ENCODE results near the gene EIF3B.

Gene EIF3B

GRCh38 chr7:2421943-2422310, 67.3 kb downstream of the EIF3B start:
- no peaks in the 10 kb centered on the region for H3K79me2 ChIP-seq (ENCODE audit: insufficient read depth, low read length)
- no peaks in the 10 kb centered on the region for H3K4me1 ChIP-seq (ENCODE audit: insufficient read depth, low read length, severe bottlenecking)
- H3K27me3 ChIP-seq (ENCODE audit: insufficient read depth, low read length), result peaks cover 6% of the 10 kb centered on the region; the same call in 1 of the 2 replicates
- H3K9me2 ChIP-seq (ENCODE audit: low read depth, low read length), result no peaks in the 10 kb centered on the region
- no peak overlapping the region for H3K9ac ChIP-seq (ENCODE audit: low read length)
- H4K20me1 ChIP-seq (ENCODE audit: insufficient read depth, low read length), result no peaks in the 10 kb centered on the region
- H2AFZ ChIP-seq (ENCODE audit: low read length), result no peak overlapping the region
- no peak overlapping the region for H3K4me2 ChIP-seq (ENCODE audit: low read length)
- no peak for TF ChIP-seq CTCF (IDR thresholded peaks at IDR 0.05; ENCODE audit: low read length)
- TF ChIP-seq EZH2 (IDR thresholded peaks at IDR 0.05; ENCODE audit: borderline replicate concordance, low read length), result no peak
- H3K36me3 ChIP-seq (ENCODE audit: insufficient read depth, low read length), result no peaks in the 10 kb centered on the region
- no peaks in the 10 kb centered on the region for H3K9me3 ChIP-seq (ENCODE audit: low read length)
- H3K4me3 ChIP-seq (ENCODE audit: low read depth, low read length, poor library complexity, severe bottlenecking), result no peak overlapping the region
- H3F3A ChIP-seq (ENCODE audit: insufficient read depth, low read length), result no peaks in the 10 kb centered on the region
- H3K27ac ChIP-seq (ENCODE audit: low read depth, low read length, poor library complexity, severe bottlenecking), result no peak overlapping the region

- H3K4me1 ChIP-seq (ENCODE audit: insufficient read depth, low read length, severe bottlenecking), result no peaks in the 10 kb centered on the region
- H4K20me1 ChIP-seq (ENCODE audit: insufficient read depth, low read length), result no peaks in the 10 kb centered on the region
- no peaks in the 10 kb centered on the region for H3F3A ChIP-seq (ENCODE audit: insufficient read depth, low read length)
- H3K9me3 ChIP-seq (ENCODE audit: low read length), result no peaks in the 10 kb centered on the region
- no peaks in the 10 kb centered on the region for H3K27me3 ChIP-seq (ENCODE audit: insufficient read depth, low read length)
- H3K4me3 ChIP-seq (ENCODE audit: low read depth, low read length, poor library complexity, severe bottlenecking), result no peak overlapping the region
- no peak overlapping the region for H3K9ac ChIP-seq (ENCODE audit: low read length)
- H3K9me2 ChIP-seq (ENCODE audit: low read depth, low read length), result no peaks in the 10 kb centered on the region
- no peak overlapping the region for H3K4me2 ChIP-seq (ENCODE audit: low read length)
- TF ChIP-seq EZH2 (IDR thresholded peaks at IDR 0.05; ENCODE audit: borderline replicate concordance, low read length) (no peak), CTCF (IDR thresholded peaks at IDR 0.05; ENCODE audit: low read length) (no peak)
- H3K36me3 ChIP-seq (ENCODE audit: insufficient read depth, low read length), result no peaks in the 10 kb centered on the region
- H3K27ac ChIP-seq (ENCODE audit: low read depth, low read length, poor library complexity, severe bottlenecking), result no peak overlapping the region
- no peak overlapping the region for H2AFZ ChIP-seq (ENCODE audit: low read length)
- no peaks in the 10 kb centered on the region for H3K79me2 ChIP-seq (ENCODE audit: insufficient read depth, low read length)
Measured at GRCh38 chr7:2425749-2426148, 71.1 kb downstream of the EIF3B start.
